Measurements from ENCODE around the gene CHMP6. TPM values are rescaled to one million over a fixed set of nuclear protein-coding genes. Genes with fewer than 3 reads are reported as not detected.

Gene CHMP6
- total and polyA plus RNA-seq, 10 donors: 23.0 to 41.1 (median 30.8) TPM

- Histone ChIP-seq H3K4me1 (peaks cover 7 to 52% (median 40%) of the 10 kb centered on the region in 6 donors), H3K27me3 (replicated peaks in 1 of 7) (peaks cover 0 to 38% (median 0%) of the 10 kb centered on the region in 7 donors), H3K36me3 (peaks cover 0 to 14% (median 5%) of the 10 kb centered on the region in 6 donors), H3K27ac (peak overlapping the region; percentile 66 to 96 (median 87)), H3K9me3 (no peaks in the 10 kb centered on the region), H3K4me3 (peak overlapping the region in 4 of 8 donors; percentile 5 to 57 (median 10))
- peak in 9 of 11 experiments; percentile 35 to 67 (median 57) for TF ChIP-seq CTCF (IDR thresholded peaks at IDR 0.05 in 8 of 11, conservative IDR thresholded peaks at IDR 0.05 in 3 of 11)
- peak; percentile 67 to 80 (median 70) for TF ChIP-seq POLR2AphosphoS5 (IDR thresholded peaks at IDR 0.05)
- no peak for TF ChIP-seq POLR2A (IDR thresholded peaks at IDR 0.05)
- 16 to 42% (median 27%) methylated on average over 9 to 20 of the region's 20 CpGs for WGBS, 5 donors
- intact Hi-C loops (cut with DNase I; ENCODE audit: low total_unique reads): loop anchor here (10.0 kb wide), 1 partner anchor 105 kb away; no protein-coding TSS in a partner anchor
- peak; percentile 89 for DNase-seq
Measured at GRCh38 chr17:80970044-80970761, 21.4 kb upstream of the CHMP6 start.

GRCh38 chr17:80970762-80971703 is 20.6 kb upstream of the CHMP6 start:
- Histone ChIP-seq H3K36me3 (peaks cover 0 to 6% (median 0%) of the 10 kb centered on the region in 6 donors), H3K9me3 (no peaks in the 10 kb centered on the region), H3K27ac (peak overlapping the region; percentile 48 to 96 (median 87)), H3K4me3 (peak overlapping the region in 3 of 8 donors; percentile 6 to 57 (median 14)), H3K4me1 (peaks cover 7 to 51% (median 39%) of the 10 kb centered on the region in 6 donors), H3K27me3 (replicated peaks in 1 of 7) (peaks cover 0 to 38% (median 0%) of the 10 kb centered on the region in 7 donors)
- intact Hi-C loops (cut with DNase I; ENCODE audit: low total_unique reads): loop anchor here (10.0 kb wide), 1 partner anchor 106 kb away; no protein-coding TSS in a partner anchor
- DNase-seq: peak; percentile 79
- TF ChIP-seq POLR2A (IDR thresholded peaks at IDR 0.05) (no peak), CTCF (IDR thresholded peaks at IDR 0.05 in 8 of 11, conservative IDR thresholded peaks at IDR 0.05 in 3 of 11) (peak in 3 of 11 experiments; percentile 4 to 34 (median 14)), POLR2AphosphoS5 (IDR thresholded peaks at IDR 0.05) (peak; percentile 75 to 81 (median 79))
- WGBS, 5 donors: 42 to 54% (median 51%) methylated on average over 20 to 26 of the region's 26 CpGs

- intact Hi-C loops (cut with DNase I; ENCODE audit: low total_unique reads): loop anchor here (10.0 kb wide), 1 partner anchor 107 kb away; no protein-coding TSS in a partner anchor
- no peak for TF ChIP-seq POLR2AphosphoS5 (IDR thresholded peaks at IDR 0.05)
- TF ChIP-seq CTCF (IDR thresholded peaks at IDR 0.05 in 8 of 11, conservative IDR thresholded peaks at IDR 0.05 in 3 of 11): no peak
- no peak for TF ChIP-seq POLR2A (IDR thresholded peaks at IDR 0.05)
- no peaks in the 10 kb centered on the region for H3K36me3 ChIP-seq
- peak overlapping the region in 7 of 8 donors; percentile 38 to 96 (median 88) for H3K27ac ChIP-seq
- DNase-seq: no peak
- 68 to 86% (median 74%) methylated on average over 6 to 13 of the region's 13 CpGs for WGBS, 5 donors
- H3K27me3 ChIP-seq (replicated peaks in 1 of 7): peaks cover 0 to 38% (median 0%) of the 10 kb centered on the region in 7 donors
- H3K4me3 ChIP-seq: peak overlapping the region in 1 of 8 donors; percentile 57
- no peaks in the 10 kb centered on the region for H3K9me3 ChIP-seq
- peaks cover 7 to 51% (median 39%) of the 10 kb centered on the region in 6 donors for H3K4me1 ChIP-seq
Measured at GRCh38 chr17:80971704-80972304, 19.8 kb upstream of the CHMP6 start.
